ENCODE results near the gene CIITA.

DNA sequence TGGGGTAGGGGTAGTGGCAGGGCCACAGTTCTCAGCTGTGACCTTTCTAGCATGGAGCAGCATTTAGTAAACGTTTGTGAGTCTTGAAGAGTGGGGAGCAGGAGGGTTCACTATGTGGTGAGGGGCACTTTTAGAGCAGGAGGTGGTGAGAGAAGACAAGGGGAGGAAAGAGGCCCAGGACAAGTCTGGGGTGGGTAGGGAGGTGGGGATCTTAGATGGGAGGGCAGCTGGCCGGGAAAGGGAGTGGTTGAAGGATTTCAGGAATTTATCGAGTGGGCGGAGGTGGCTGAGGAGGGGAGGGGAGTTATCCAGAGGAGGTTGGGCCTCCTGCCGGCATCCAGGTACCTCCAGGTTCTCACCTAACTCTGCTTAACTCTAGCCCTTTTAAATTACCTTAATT is 69.3 kb downstream of the CIITA start:
- no peak for TF ChIP-seq POLR2A (IDR thresholded peaks at IDR 0.05)
- TF ChIP-seq, protein P1, sequence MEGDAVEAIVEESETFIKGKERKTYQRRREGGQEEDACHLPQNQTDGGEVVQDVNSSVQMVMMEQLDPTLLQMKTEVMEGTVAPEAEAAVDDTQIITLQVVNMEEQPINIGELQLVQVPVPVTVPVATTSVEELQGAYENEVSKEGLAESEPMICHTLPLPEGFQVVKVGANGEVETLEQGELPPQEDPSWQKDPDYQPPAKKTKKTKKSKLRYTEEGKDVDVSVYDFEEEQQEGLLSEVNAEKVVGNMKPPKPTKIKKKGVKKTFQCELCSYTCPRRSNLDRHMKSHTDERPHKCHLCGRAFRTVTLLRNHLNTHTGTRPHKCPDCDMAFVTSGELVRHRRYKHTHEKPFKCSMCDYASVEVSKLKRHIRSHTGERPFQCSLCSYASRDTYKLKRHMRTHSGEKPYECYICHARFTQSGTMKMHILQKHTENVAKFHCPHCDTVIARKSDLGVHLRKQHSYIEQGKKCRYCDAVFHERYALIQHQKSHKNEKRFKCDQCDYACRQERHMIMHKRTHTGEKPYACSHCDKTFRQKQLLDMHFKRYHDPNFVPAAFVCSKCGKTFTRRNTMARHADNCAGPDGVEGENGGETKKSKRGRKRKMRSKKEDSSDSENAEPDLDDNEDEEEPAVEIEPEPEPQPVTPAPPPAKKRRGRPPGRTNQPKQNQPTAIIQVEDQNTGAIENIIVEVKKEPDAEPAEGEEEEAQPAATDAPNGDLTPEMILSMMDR (IDR thresholded peaks at IDR 0.05), result no peak
